ENCODE results near the gene MKI67.

Gene MKI67

DNA sequence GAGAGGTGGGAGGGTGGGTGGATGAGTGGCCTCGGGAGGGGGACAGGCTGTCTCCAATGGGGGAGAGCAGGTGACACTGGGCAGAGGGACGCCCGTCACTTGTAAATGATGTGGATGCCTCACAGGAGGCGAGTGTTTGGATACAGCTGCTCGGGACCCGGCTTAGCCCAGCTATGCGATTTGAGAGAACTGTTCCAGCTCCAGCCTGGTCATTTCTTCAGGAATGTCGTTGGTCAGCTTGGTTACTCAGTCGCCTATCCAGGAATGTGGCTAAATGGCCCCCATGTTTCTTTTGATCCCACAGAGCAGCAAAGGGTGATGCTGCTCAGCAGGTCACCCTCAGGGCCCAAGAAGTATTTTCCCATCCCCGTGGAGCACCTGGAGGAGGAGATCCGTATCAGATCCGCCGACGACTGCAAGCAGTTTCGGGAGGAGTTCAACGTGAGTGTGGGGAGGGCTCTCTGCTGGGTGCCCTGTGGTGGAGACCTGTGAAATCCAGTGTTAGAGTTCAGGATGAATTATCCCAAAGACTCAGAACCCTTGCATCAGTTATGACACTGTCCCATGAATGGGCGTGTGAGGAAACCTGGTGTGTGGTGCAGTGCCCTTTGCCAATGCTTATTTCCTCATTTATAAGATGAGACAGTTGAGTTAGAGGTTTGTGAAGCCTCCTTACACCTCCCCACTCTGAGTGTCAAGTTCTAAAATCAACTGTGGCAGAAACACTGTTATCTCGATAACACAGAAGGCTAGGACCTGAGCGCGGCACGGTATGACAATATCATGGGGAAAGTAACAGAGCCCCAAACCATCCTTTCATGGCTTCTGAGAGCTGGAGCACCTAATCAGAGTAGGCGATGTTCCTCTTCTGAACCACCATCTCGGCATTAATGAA lies 76.8 kb downstream of the MKI67 start:
- Mint-ChIP-seq H3K4me3 (no peak overlapping the region), H3K4me1 (peaks cover 26% of the 10 kb centered on the region), H3K27ac (no peak overlapping the region), H3K27me3 (ENCODE audit: low read depth, poor library complexity) (peaks cover 3% of the 10 kb centered on the region), H3K36me3 (ENCODE audit: low read depth) (no peaks in the 10 kb centered on the region), H3K9me3 (no peaks in the 10 kb centered on the region)
- DNase-seq = no peak
- TF ChIP-seq, protein P1, sequence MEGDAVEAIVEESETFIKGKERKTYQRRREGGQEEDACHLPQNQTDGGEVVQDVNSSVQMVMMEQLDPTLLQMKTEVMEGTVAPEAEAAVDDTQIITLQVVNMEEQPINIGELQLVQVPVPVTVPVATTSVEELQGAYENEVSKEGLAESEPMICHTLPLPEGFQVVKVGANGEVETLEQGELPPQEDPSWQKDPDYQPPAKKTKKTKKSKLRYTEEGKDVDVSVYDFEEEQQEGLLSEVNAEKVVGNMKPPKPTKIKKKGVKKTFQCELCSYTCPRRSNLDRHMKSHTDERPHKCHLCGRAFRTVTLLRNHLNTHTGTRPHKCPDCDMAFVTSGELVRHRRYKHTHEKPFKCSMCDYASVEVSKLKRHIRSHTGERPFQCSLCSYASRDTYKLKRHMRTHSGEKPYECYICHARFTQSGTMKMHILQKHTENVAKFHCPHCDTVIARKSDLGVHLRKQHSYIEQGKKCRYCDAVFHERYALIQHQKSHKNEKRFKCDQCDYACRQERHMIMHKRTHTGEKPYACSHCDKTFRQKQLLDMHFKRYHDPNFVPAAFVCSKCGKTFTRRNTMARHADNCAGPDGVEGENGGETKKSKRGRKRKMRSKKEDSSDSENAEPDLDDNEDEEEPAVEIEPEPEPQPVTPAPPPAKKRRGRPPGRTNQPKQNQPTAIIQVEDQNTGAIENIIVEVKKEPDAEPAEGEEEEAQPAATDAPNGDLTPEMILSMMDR (IDR thresholded peaks at IDR 0.05) = no peak

DNA sequence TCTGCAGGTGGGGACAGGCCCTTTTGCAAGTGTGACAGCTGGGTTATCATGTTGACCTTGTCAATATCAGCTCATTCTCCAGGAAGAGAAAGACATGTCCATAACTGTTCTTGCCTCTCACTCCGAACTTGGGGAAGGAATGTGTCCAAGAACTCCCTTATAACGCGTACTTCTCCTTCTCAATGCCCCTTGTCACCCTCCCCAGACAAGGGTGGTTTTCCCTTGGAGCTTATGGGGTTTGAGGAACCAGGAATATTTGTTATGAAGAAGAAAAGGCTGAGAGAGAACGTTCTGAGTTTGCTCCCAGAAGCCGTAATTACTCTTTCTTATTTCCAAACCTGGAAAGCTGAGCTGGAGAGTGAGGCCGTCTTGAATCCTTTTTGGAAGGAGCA lies 77.4 kb downstream of the MKI67 start:
- Mint-ChIP-seq H3K27ac (no peak overlapping the region), H3K9me3 (no peaks in the 10 kb centered on the region), H3K36me3 (ENCODE audit: low read depth) (no peaks in the 10 kb centered on the region), H3K4me1 (peaks cover 26% of the 10 kb centered on the region), H3K4me3 (no peak overlapping the region), H3K27me3 (ENCODE audit: low read depth, poor library complexity) (peaks cover 10% of the 10 kb centered on the region)
- TF ChIP-seq, protein P1 (IDR thresholded peaks at IDR 0.05) = no peak
- DNase-seq = no peak

DNA sequence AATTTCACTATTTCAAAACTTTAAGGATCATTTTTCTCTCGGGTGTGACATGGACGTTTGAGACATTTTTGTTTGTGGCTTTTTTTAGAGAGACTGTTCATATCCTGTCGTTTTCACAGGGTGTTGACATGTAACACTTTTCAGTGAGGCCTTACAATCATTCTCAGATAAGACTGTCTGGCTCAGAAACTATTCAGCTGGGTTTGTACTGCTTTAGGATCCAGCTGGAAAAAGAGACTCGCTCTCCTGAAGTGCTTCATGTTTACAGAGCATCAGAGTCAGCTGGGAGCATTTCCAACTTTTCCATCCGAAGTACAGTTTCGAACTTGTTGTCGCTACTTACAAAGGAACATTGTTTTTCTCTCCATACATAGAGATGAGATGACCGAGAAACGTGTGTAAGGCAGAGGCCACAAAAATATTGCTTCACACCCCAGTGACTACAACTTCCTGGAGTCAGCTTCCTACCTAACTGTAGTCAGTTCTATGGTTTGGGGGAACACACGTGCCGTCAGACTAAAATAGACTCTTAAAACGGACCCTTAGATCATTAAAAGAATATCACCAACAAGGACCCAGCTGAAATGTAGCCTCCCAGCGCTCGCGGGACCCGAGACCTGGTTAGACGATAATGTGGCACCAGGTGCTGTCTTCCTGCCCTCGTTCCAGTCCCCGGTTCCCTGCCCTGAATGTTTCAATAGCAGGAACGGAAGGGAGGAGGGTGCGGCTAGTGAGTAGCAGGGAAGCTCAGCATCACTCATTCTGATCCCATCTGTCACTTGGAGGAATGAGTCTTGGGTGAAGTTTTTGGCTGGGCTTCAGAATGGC lies 78.0 kb downstream of the MKI67 start:
- Mint-ChIP-seq H3K4me3 (peak overlapping the region; percentile 47), H3K27me3 (ENCODE audit: low read depth, poor library complexity) (peaks cover 13% of the 10 kb centered on the region), H3K4me1 (peaks cover 26% of the 10 kb centered on the region), H3K36me3 (ENCODE audit: low read depth) (no peaks in the 10 kb centered on the region), H3K27ac (no peak overlapping the region), H3K9me3 (no peaks in the 10 kb centered on the region)
- DNase-seq = no peak
- TF ChIP-seq, protein P1 (IDR thresholded peaks at IDR 0.05) = no peak

- Mint-ChIP-seq H3K36me3 (ENCODE audit: low read depth) (no peaks in the 10 kb centered on the region), H3K27me3 (ENCODE audit: low read depth, poor library complexity) (peaks cover 18% of the 10 kb centered on the region), H3K4me3 (peak overlapping the region; percentile 47), H3K27ac (no peak overlapping the region), H3K4me1 (peaks cover 26% of the 10 kb centered on the region), H3K9me3 (no peaks in the 10 kb centered on the region)
- DNase-seq = peak; percentile 59
- TF ChIP-seq, protein P1 (IDR thresholded peaks at IDR 0.05) = no peak
These were observed 78.9 kb downstream of the MKI67 start for GRCh38 chr10:128047351-128047750.

DNA sequence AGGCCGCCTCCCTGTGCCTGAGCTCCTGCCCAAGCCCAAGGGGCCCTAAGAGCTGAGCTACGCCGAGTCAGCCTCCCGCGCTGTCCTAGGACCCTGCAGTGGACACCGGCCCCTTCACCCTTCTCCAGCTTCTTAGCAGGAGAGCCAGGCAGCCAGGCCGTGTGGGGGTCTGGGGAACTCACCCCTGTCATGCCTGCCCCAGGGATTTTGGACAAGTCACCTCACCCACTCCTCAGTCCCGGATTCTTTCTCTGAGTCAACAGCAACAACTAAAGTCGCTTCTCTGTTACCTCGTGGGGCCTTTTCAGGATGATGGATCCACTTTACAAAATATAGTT lies 79.3 kb downstream of the MKI67 start:
- H3K4me3 Mint-ChIP-seq = no peak overlapping the region
- peaks cover 22% of the 10 kb centered on the region for H3K27me3 Mint-ChIP-seq (ENCODE audit: low read depth, poor library complexity)
- TF ChIP-seq, protein P1 (IDR thresholded peaks at IDR 0.05) = no peak
- no peaks in the 10 kb centered on the region for H3K9me3 Mint-ChIP-seq
- peaks cover 26% of the 10 kb centered on the region for H3K4me1 Mint-ChIP-seq
- no peak for DNase-seq
- no peak overlapping the region for H3K27ac Mint-ChIP-seq
- H3K36me3 Mint-ChIP-seq (ENCODE audit: low read depth) = no peaks in the 10 kb centered on the region

All from nephron progenitor cell (in vitro differentiated cells).